GM18508 (cell line): ENCODE results near the gene ANKS1B.
"Not testable (repeated sequence)": the region's sequence is repeated elsewhere in the genome, so short reads cannot be mapped to it uniquely, and the experiment has no call there.

Experiments used
- ATAC-seq: cut with Tn5 transposase; IDR thresholded peaks from one replicate; pipeline ENCODE4 v1.9.1; 2021; ENCODE audit warnings: moderate number of reproducible peaks; ENCODE audit not compliant: insufficient read depth, unreplicated experiment

ANKS1B gene

GRCh38 chr12:99984271-99985128 is at the start of gene ANKS1B:
ANKS1B (minus strand) TSS chr12:99984936; CDS start chr12:99984237, 699 bp downstream.
- no peak for ATAC-seq

- no peak for ATAC-seq
Measured at GRCh38 chr12:100031836-100032235, 47.1 kb upstream of the ANKS1B start.

GRCh38 chr12:100027671-100028070 is 42.9 kb upstream of the ANKS1B start:
- no peak for ATAC-seq

GRCh38 chr12:100026241-100026640 is 41.5 kb upstream of the ANKS1B start:
- ATAC-seq, result no peak

GRCh38 chr12:100024974-100025555 is 40.3 kb upstream of the ANKS1B start:
- ATAC-seq, result no peak

GRCh38 chr12:100020370-100020769 is 35.6 kb upstream of the ANKS1B start:
- no peak for ATAC-seq

GRCh38 chr12:100017056-100017455 is 32.3 kb upstream of the ANKS1B start:
- ATAC-seq, result no peak

- ATAC-seq, result not testable (repeated sequence)
Measured at GRCh38 chr12:100016304-100016703, 31.6 kb upstream of the ANKS1B start.

GRCh38 chr12:100005846-100006245 is 21.1 kb upstream of the ANKS1B start:
- ATAC-seq, result not testable (repeated sequence)

GRCh38 chr12:99997806-99998205 is 13.1 kb upstream of the ANKS1B start:
- ATAC-seq, result no peak

- ATAC-seq, result no peak
Measured at GRCh38 chr12:99996095-99996494, 11.4 kb upstream of the ANKS1B start.

GRCh38 chr12:99985631-99986030 is 895 bp upstream of the ANKS1B start:
- no peak for ATAC-seq

- ATAC-seq, result no peak
Measured at GRCh38 chr12:99985129-99985570, 414 bp upstream of the ANKS1B start.

- ATAC-seq, result no peak
Measured at GRCh38 chr12:99983456-99984258, 1.1 kb downstream of the ANKS1B start.

- ATAC-seq, result no peak
Measured at GRCh38 chr12:99981639-99982190, 3.0 kb downstream of the ANKS1B start.

GRCh38 chr12:99979471-99979870 is 5.3 kb downstream of the ANKS1B start:
- no peak for ATAC-seq

- ATAC-seq, result no peak
Measured at GRCh38 chr12:99978152-99978551, 6.6 kb downstream of the ANKS1B start.

- no peak for ATAC-seq
Measured at GRCh38 chr12:99977550-99977949, 7.2 kb downstream of the ANKS1B start.

- ATAC-seq, result no peak
Measured at GRCh38 chr12:99976762-99977161, 8.0 kb downstream of the ANKS1B start.

GRCh38 chr12:99975321-99975720 is 9.4 kb downstream of the ANKS1B start:
- no peak for ATAC-seq

- ATAC-seq, result no peak
Measured at GRCh38 chr12:99974146-99974545, 10.6 kb downstream of the ANKS1B start.
